CD4-positive, alpha-beta T cell (primary cell): ENCODE results near the gene ZNF516. TPM values are rescaled to one million over a fixed set of nuclear protein-coding genes. Genes with fewer than 3 reads are reported as not detected.

Experiments used
- ATAC-seq: fragments of 200-7000 bp; cut with Tn5 transposase; one replicate; pipeline ENCODE4 v1.10.0; 2022; ENCODE audit warnings: mild to moderate bottlenecking; ENCODE audit not compliant: poor library complexity
- CTCF ChIA-PET: fragments of 350-600 bp; sonication (Branson Sonifier 250); formaldehyde crosslinking; loops from one replicate; lab custom pipeline; 2021; ENCODE audit warnings: antibody characterized with exemption, inconsistent platforms; lab: Charles Lee
- POLR2A ChIA-PET: fragments of 350-600 bp; sonication (Branson Sonifier 250); formaldehyde crosslinking; loops from one replicate; lab custom pipeline; 2021; ENCODE audit warnings: antibody characterized with exemption, inconsistent platforms; lab: Charles Lee
- DNase-seq, 14 experiments: peaks; one replicate each; pipeline ENCODE4 v3.0.0-alpha.2; 2013 to 2020; ENCODE audit warnings: mixed read lengths in 2 of 14
- H3K27ac ChIP-seq, 2 donors: one replicate each; pipeline versions ENCODE4 v1.5.1 to v1.7.0; 2013; ENCODE audit warnings: low read length in 2 of 2, low read depth in 1 of 2, mild to moderate bottlenecking in 1 of 2
- H3K27me3 ChIP-seq, 2 experiments: 1 replicate in 1 of 2; 2 replicates in 1 of 2; pipeline versions ENCODE4 v1.6.1 to v1.7.0; 2013; ENCODE audit warnings: low read length in 2 of 2, control low read depth in 1 of 2, mild to moderate bottlenecking in 1 of 2, moderate library complexity in 1 of 2; ENCODE audit not compliant: insufficient read depth in 2 of 2, control insufficient read depth in 1 of 2
- H3K36me3 ChIP-seq: one replicate; pipeline ENCODE4 v1.6.1; 2013; ENCODE audit warnings: low read length, control low read depth; ENCODE audit not compliant: insufficient read depth
- H3K4me1 ChIP-seq: one replicate; pipeline ENCODE4 v1.6.1; 2013; ENCODE audit warnings: low read length, control low read depth; ENCODE audit not compliant: insufficient read depth
- H3K4me3 ChIP-seq: one replicate; pipeline ENCODE4 v1.5.1; 2013; ENCODE audit warnings: mild to moderate bottlenecking, low read length, moderate library complexity
- H3K9me3 ChIP-seq, 2 experiments: 1 replicate in 1 of 2; 2 replicates in 1 of 2; pipeline versions ENCODE4 v1.6.1 to v1.7.0; 2013; ENCODE audit warnings: low read length in 2 of 2, mild to moderate bottlenecking in 2 of 2, control low read depth in 1 of 2, moderate library complexity in 1 of 2; ENCODE audit not compliant: control insufficient read depth in 1 of 2, insufficient read depth in 1 of 2
- H3K27ac Mint-ChIP-seq: one replicate; pipeline ENCODE4 v1.8.0; 2020; ENCODE audit warnings: mixed read lengths
- H3K27me3 Mint-ChIP-seq: one replicate; pipeline ENCODE4 v1.8.0; 2021; ENCODE audit warnings: mixed read lengths
- H3K36me3 Mint-ChIP-seq: one replicate; pipeline ENCODE4 v1.8.0; 2021; ENCODE audit warnings: low read depth, mixed read lengths
- H3K4me1 Mint-ChIP-seq: one replicate; pipeline ENCODE4 v1.8.0; 2021; ENCODE audit warnings: low read depth, mixed read lengths
- H3K4me3 Mint-ChIP-seq: one replicate; pipeline ENCODE4 v1.8.0; 2020; ENCODE audit warnings: mild to moderate bottlenecking, mixed read lengths
- H3K9me3 Mint-ChIP-seq: one replicate; pipeline ENCODE4 v1.8.0; 2020; ENCODE audit warnings: mixed read lengths
- CTCF ChIP-seq: fragments of 200-600 bp; IDR thresholded peaks from one replicate; pipeline ENCODE4 v1.8.0; 2022; ENCODE audit warnings: antibody characterized with exemption, mild to moderate bottlenecking
- intact Hi-C, 2 experiments: fragments of 100-400 bp; cut with DNase I in 1 of 2; cut with micrococcal nuclease in 1 of 2; formaldehyde crosslinking; loops; one replicate each; pipeline versions ENCODE4 v1.15.1 to v1.9.0; 2023 to 2025; cut with DNase I, micrococcal nuclease
- total RNA-seq, 174 experiments: library from RNA in 2 of 174; stranded (reverse) in 2 of 174; gene quantifications; one replicate each; pipeline ENCODE4 v1.2.3 and lab custom pipeline; 2021 to 2026

ZNF516 gene
- total RNA-seq, 2 experiments from 2014 or later: 22.4 to 29.3 TPM

- CTCF ChIA-PET: no interaction called here
- Histone ChIP-seq H3K27ac (peak overlapping the region in 1 of 2 donors; percentile 6), H3K4me1 (peaks cover 36% of the 10 kb centered on the region), H3K9me3 (peaks cover 0 to 22% of the 10 kb centered on the region in 2 experiments), H3K27me3 (peaks cover 13 to 24% of the 10 kb centered on the region in 2 experiments), H3K36me3 (no peaks in the 10 kb centered on the region), H3K4me3 (peak overlapping the region; percentile 60)
- POLR2A ChIA-PET: interaction anchor here (0.8 to 2.3 kb wide), 6 partner anchors 25 to 228 kb away, joined by 3 to 7 read pairs (median 5); no protein-coding TSS in a partner anchor
- DNase-seq (peak in 4 of 14 experiments; percentile 24 to 53 (median 46)), ATAC-seq (no peak)
- Mint-ChIP-seq H3K36me3 (peaks cover 31% of the 10 kb centered on the region), H3K4me1 (peaks cover 59% of the 10 kb centered on the region), H3K27me3 (peaks cover 82% of the 10 kb centered on the region), H3K27ac (peak overlapping the region; percentile 82), H3K9me3 (no peaks in the 10 kb centered on the region), H3K4me3 (peak overlapping the region; percentile 95)
- TF ChIP-seq CTCF: no peak
- intact Hi-C loops: loop anchor here (2.0 to 10.0 kb wide), 3 partner anchors 43 to 1899 kb away; partner anchors contain the start of gene ZNF407 (in 2 of the 2)
These were observed 1.6 kb downstream of the ZNF516 start for GRCh38 chr18:76493213-76494161.

- H3K36me3 Mint-ChIP-seq: peaks cover 31% of the 10 kb centered on the region
- peak; percentile 68 for ATAC-seq
- no peak for TF ChIP-seq CTCF
- Histone ChIP-seq H3K4me1 (peaks cover 36% of the 10 kb centered on the region), H3K9me3 (peaks cover 0 to 22% of the 10 kb centered on the region in 2 experiments), H3K27me3 (peaks cover 13 to 24% of the 10 kb centered on the region in 2 experiments), H3K36me3 (no peaks in the 10 kb centered on the region), H3K4me3 (peak overlapping the region; percentile 60), H3K27ac (peak overlapping the region in 1 of 2 donors; percentile 37)
- H3K27me3 Mint-ChIP-seq: peaks cover 82% of the 10 kb centered on the region
- H3K9me3 Mint-ChIP-seq: no peaks in the 10 kb centered on the region
- peak overlapping the region; percentile 82 for H3K27ac Mint-ChIP-seq
- ChIA-PET CTCF (no interaction called here), POLR2A (interaction anchor here (0.8 to 2.3 kb wide), 6 partner anchors 25 to 229 kb away, joined by 3 to 7 read pairs (median 5); no protein-coding TSS in a partner anchor)
- peaks cover 65% of the 10 kb centered on the region for H3K4me1 Mint-ChIP-seq
- intact Hi-C loops: loop anchor here (2.0 to 10.0 kb wide), 3 partner anchors 42 to 1898 kb away; partner anchors contain the start of gene ZNF407 (in 2 of the 2)
- DNase-seq: peak; percentile 96 to 100 (median 98)
- H3K4me3 Mint-ChIP-seq: peak overlapping the region; percentile 95
These were observed 2.3 kb downstream of the ZNF516 start for GRCh38 chr18:76492669-76493212.
